Type B pancreatic cell (in vitro differentiated cells): ENCODE results near the gene SLC29A4. TPM values are rescaled to one million over a fixed set of nuclear protein-coding genes. Genes with fewer than 3 reads are reported as not detected.
"Not testable (repeated sequence)": the region's sequence is repeated elsewhere in the genome, so short reads cannot be mapped to it uniquely, and the experiment has no call there.

Experiments used
- DNase-seq: peaks from one replicate; pipeline ENCODE4 v3.0.0; 2021; ENCODE audit warnings: mixed read lengths; ENCODE audit not compliant: unreplicated experiment; ENCODE audit errors: extremely low spot score
- H3K27ac Mint-ChIP-seq: 2 replicates; pipeline ENCODE4 v1.8.0; 2021; ENCODE audit warnings: mild to moderate bottlenecking, mixed read lengths
- H3K27me3 Mint-ChIP-seq: 2 replicates; pipeline ENCODE4 v1.8.0; 2021; ENCODE audit warnings: mixed read lengths
- H3K36me3 Mint-ChIP-seq: 2 replicates; pipeline ENCODE4 v1.8.0; 2021; ENCODE audit warnings: mixed read lengths
- H3K4me1 Mint-ChIP-seq: one replicate; pipeline ENCODE4 v1.8.0; 2021; ENCODE audit warnings: mixed read lengths; ENCODE audit not compliant: unreplicated experiment
- H3K4me3 Mint-ChIP-seq: 2 replicates; pipeline ENCODE4 v1.8.0; 2021; ENCODE audit warnings: mild to moderate bottlenecking, mixed read lengths
- H3K9me3 Mint-ChIP-seq: 2 replicates; pipeline ENCODE4 v1.8.0; 2021; ENCODE audit warnings: mixed read lengths
- total RNA-seq: library from RNA; stranded (reverse); gene quantifications from 2 replicates; pipeline ENCODE4 v1.2.1, GENCODE V29; 2021; ENCODE audit warnings: low replicate concordance
- TF ChIP-seq, protein P1 (sequence below): fragments of 200-600 bp; sonication (generic); conservative IDR thresholded peaks from 2 replicates; pipeline ENCODE4 v1.5.0; 2021; ENCODE audit warnings: antibody characterized with exemption, mild to moderate bottlenecking

The SLC29A4 gene
- total RNA-seq, 1 donor from 2014 or later = 79.6 TPM

DNA sequence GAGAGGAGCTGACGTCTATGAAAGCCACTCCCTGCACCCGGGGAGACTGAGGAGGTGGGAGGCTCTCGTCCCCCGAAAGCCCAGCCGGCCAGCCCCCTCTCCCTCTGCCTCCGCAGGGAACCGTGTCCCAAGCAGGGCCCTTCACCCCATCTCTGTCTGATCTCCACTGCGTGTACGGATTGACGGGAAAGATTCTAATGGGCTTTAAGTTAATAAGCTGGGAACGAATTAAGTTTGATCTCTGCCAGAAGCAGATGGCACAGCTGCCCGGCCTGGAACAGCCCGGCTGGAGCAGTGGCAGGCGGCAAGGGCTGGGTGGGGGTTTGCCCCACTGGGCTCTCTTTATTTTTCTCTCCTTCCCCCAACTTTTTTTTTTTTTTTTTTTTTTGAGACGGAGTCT, 6.1 kb upstream of the SLC29A4 start:
- H3K9me3 Mint-ChIP-seq = no peaks in the 10 kb centered on the region
- no peaks in the 10 kb centered on the region for H3K36me3 Mint-ChIP-seq
- DNase-seq = no peak
- peaks cover 5% of the 10 kb centered on the region for H3K4me1 Mint-ChIP-seq
- H3K4me3 Mint-ChIP-seq = no peak overlapping the region
- no peaks in the 10 kb centered on the region for H3K27me3 Mint-ChIP-seq
- no peak overlapping the region for H3K27ac Mint-ChIP-seq
- TF ChIP-seq, protein P1, sequence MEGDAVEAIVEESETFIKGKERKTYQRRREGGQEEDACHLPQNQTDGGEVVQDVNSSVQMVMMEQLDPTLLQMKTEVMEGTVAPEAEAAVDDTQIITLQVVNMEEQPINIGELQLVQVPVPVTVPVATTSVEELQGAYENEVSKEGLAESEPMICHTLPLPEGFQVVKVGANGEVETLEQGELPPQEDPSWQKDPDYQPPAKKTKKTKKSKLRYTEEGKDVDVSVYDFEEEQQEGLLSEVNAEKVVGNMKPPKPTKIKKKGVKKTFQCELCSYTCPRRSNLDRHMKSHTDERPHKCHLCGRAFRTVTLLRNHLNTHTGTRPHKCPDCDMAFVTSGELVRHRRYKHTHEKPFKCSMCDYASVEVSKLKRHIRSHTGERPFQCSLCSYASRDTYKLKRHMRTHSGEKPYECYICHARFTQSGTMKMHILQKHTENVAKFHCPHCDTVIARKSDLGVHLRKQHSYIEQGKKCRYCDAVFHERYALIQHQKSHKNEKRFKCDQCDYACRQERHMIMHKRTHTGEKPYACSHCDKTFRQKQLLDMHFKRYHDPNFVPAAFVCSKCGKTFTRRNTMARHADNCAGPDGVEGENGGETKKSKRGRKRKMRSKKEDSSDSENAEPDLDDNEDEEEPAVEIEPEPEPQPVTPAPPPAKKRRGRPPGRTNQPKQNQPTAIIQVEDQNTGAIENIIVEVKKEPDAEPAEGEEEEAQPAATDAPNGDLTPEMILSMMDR = no peak

GRCh38 chr7:5278766-5279165, 4.0 kb upstream of the SLC29A4 start:
- no peak overlapping the region for H3K27ac Mint-ChIP-seq
- TF ChIP-seq, protein P1 = no peak
- no peaks in the 10 kb centered on the region for H3K9me3 Mint-ChIP-seq
- DNase-seq = no peak
- H3K36me3 Mint-ChIP-seq = no peaks in the 10 kb centered on the region
- H3K27me3 Mint-ChIP-seq = no peaks in the 10 kb centered on the region
- H3K4me1 Mint-ChIP-seq = peaks cover 5% of the 10 kb centered on the region
- H3K4me3 Mint-ChIP-seq = no peak overlapping the region

GRCh38 chr7:5279734-5280133, 3.0 kb upstream of the SLC29A4 start:
- TF ChIP-seq, protein P1 = no peak
- H3K4me1 Mint-ChIP-seq = peaks cover 8% of the 10 kb centered on the region
- no peak overlapping the region for H3K27ac Mint-ChIP-seq
- H3K4me3 Mint-ChIP-seq = no peak overlapping the region
- no peak for DNase-seq
- H3K36me3 Mint-ChIP-seq = no peaks in the 10 kb centered on the region
- H3K9me3 Mint-ChIP-seq = no peaks in the 10 kb centered on the region
- H3K27me3 Mint-ChIP-seq = no peaks in the 10 kb centered on the region

- Mint-ChIP-seq H3K4me3 (peak overlapping the region; percentile 77), H3K27ac (peak overlapping the region; percentile 43)
- DNase-seq, H3K9me3 Mint-ChIP-seq, H3K4me1 Mint-ChIP-seq, H3K36me3 Mint-ChIP-seq, H3K27me3 Mint-ChIP-seq: not testable (repeated sequence)
Observed at GRCh38 chr7:5281598-5282500, 894 bp upstream of the SLC29A4 start.

GRCh38 chr7:5283421-5284303, 919 bp downstream of the SLC29A4 start:
- TF ChIP-seq, protein P1 = no peak
- H3K27ac Mint-ChIP-seq = peak overlapping the region; percentile 82
- H3K4me3 Mint-ChIP-seq = peak overlapping the region; percentile 86
- no peaks in the 10 kb centered on the region for H3K36me3 Mint-ChIP-seq
- H3K9me3 Mint-ChIP-seq = no peaks in the 10 kb centered on the region
- peaks cover 8% of the 10 kb centered on the region for H3K4me1 Mint-ChIP-seq
- DNase-seq = no peak
- H3K27me3 Mint-ChIP-seq = no peaks in the 10 kb centered on the region
